PC-3 (cell line): Measurements from ENCODE around the gene RBAK.

Experiments
- CTCF ChIP-seq: fragments of 300-600 bp; sonication (generic); conservative IDR thresholded peaks from 2 replicates; pipeline ENCODE4 v1.5.1; 2017; ENCODE audit warnings: antibody characterized with exemption, low read depth, mild to moderate bottlenecking, low read length
- EZH2 ChIP-seq: fragments of 300-600 bp; sonication (generic); IDR thresholded peaks from one replicate; pipeline ENCODE4 v1.6.1; 2017; ENCODE audit warnings: antibody characterized with exemption, mild to moderate bottlenecking, low read length; ENCODE audit not compliant: unreplicated experiment

GRCh38 chr7:5093948-5094347, 48.3 kb downstream of the RBAK start:
- no peak for TF ChIP-seq CTCF
- TF ChIP-seq EZH2 = no peak
